Fibroblast of mammary gland (primary cell): ENCODE data around the gene OGFRL1.

Experiments
- DNase-seq: peaks from one replicate; pipeline ENCODE4 v3.0.0-alpha.2; 2010; ENCODE audit warnings: low read depth
- H3K4me3 ChIP-seq: 2 replicates; pipeline ENCODE4 v1.5.1; 2011; ENCODE audit warnings: low read depth, mild to moderate bottlenecking, low read length, moderate library complexity; ENCODE audit not compliant: control insufficient read depth
- TF ChIP-seq, protein P1 (sequence below): conservative IDR thresholded peaks from 2 replicates; pipeline ENCODE4 v1.5.1; 2011; ENCODE audit warnings: low read depth, low read length, inconsistent platforms; ENCODE audit not compliant: control insufficient read depth, insufficient read depth

Gene OGFRL1

DNA sequence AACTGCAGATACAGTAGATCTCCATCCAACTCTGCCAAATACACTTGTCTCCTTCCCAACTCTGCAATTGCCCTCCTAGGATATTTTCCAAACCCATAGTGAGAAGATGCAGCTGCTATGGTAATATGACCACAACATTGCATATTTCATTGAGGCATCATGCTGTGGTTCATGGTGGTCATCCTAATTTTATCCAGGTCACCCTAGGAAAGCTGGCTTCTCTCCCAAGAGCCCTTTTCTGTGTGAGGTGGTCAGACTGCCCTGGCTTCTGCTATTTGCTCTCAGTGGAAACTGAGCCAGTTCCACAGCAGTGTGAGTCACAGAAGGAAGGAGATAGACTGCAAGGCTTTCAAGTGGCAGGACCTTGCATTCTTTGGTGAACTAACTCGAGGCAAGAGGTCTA lies 5.5 kb downstream of the OGFRL1 start:
- H3K4me3 ChIP-seq, result no peak overlapping the region
- TF ChIP-seq, protein P1, sequence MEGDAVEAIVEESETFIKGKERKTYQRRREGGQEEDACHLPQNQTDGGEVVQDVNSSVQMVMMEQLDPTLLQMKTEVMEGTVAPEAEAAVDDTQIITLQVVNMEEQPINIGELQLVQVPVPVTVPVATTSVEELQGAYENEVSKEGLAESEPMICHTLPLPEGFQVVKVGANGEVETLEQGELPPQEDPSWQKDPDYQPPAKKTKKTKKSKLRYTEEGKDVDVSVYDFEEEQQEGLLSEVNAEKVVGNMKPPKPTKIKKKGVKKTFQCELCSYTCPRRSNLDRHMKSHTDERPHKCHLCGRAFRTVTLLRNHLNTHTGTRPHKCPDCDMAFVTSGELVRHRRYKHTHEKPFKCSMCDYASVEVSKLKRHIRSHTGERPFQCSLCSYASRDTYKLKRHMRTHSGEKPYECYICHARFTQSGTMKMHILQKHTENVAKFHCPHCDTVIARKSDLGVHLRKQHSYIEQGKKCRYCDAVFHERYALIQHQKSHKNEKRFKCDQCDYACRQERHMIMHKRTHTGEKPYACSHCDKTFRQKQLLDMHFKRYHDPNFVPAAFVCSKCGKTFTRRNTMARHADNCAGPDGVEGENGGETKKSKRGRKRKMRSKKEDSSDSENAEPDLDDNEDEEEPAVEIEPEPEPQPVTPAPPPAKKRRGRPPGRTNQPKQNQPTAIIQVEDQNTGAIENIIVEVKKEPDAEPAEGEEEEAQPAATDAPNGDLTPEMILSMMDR, result no peak
- DNase-seq, result peak; percentile 97

- no peak for DNase-seq
- no peak overlapping the region for H3K4me3 ChIP-seq
- TF ChIP-seq, protein P1, result no peak
Measured at GRCh38 chr6:71298459-71298858, 9.8 kb downstream of the OGFRL1 start.

DNA sequence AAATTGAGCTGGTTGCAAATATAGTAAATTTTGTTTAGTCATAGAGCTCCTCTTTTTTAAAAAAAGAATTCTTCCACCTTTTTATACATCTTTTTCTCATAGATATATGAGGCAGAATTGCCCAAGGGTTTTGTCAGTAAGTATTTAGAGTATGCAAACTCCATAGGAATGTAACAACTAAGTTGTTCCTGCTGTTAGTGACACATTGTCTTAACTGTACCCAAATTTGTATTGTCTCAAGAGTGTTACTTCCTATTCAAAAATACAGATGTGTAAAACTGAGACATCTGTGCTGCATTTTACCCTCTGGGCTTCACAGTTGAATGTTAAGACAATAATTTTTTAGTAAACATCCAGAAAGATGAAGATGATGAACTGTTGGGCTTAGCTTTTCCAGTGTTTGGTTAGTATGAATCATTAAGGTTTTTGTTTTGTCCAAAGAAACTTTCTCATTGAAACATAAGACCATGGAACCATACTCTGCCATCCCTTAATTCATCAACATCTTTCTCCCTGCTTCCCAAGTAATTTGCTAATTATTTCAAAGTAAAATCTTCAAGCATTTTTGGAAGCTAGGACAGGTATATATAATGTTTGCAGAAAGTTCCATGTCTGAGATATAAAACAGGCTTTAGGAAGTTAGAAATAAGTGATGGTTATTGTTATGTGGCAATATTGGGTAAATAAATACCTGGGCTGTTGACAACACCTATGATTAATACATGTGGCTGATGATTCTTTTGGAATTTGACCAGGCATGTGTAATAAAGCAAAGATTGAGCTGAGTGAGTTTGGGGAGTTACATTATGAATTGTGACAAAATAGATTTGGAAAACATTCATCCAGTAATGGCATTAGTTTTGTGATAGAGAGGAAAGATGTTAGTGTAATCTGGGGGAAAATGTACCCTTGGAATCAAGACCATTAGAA lies 11.2 kb downstream of the OGFRL1 start:
- TF ChIP-seq, protein P1, result no peak
- no peak overlapping the region for H3K4me3 ChIP-seq
- DNase-seq, result peak; percentile 24

DNA sequence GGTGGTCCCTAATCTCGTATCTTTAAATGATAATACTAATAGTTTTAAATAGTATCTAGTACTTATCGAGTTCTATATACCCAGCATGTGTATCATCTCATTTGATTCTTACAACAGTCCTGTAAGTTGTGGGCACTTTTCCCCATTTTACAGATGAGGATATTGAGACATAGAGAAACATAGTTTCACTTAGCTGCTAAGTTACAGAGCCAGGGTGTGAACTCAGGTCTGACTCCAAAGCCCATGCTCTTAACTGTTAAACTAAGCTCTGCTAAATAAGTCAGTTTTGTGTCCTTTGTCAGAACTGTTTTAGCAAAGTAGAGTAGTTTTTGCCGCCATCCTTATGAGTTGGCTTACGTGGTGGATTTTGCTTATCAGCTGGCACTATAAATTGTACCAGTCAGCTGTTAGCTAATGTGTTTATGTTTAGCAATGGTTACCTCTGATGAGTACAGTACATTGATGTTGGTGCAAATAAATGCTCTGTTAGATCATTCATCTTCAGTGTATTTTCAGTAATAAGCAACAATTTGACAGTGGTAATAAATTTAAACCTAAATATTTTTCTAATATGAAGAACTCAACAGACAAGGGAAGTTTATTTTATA lies 12.1 kb downstream of the OGFRL1 start:
- H3K4me3 ChIP-seq, result no peak overlapping the region
- TF ChIP-seq, protein P1, result no peak
- no peak for DNase-seq

DNA sequence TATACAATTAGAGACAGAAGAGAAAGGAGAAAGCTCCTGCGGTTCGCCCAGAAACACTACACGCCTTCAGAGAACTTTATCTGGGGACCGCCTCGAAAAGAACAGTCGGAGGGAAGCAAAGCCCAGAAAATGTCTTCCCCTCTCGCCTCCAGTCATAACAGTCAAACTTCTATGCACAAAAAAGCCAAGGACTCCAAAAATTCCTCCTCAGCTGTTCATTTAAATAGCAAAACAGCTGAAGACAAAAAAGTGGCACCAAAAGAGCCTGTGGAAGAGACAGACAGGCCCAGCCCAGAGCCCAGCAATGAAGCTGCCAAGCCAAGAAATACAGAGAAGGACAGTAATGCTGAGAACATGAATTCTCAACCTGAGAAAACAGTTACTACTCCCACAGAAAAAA lies 12.9 kb downstream of the OGFRL1 start:
- TF ChIP-seq, protein P1, result no peak
- no peak for DNase-seq
- H3K4me3 ChIP-seq, result no peak overlapping the region

DNA sequence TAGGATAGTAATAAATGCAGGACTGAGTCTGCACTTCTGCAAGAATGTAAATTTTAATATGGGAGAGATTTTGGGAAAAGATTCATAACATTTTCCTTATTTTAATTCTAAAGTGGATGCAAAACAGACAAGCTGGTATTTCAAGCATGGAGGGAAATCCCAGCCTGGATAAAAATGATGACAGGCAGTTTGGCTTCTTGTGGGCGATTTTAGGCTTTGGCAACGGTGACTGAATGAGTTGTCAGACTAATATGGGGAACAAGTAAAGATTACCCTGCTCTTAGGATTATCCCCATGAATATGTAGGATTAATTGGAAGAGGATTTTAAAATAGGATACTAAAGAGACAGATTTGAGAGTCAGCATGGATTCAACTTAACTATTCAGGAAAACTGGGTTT lies 21.0 kb downstream of the OGFRL1 start:
- TF ChIP-seq, protein P1, result no peak
- no peak overlapping the region for H3K4me3 ChIP-seq
- no peak for DNase-seq
